Right lobe of liver (tissue), 4 donors: Measurements from ENCODE around the gene TMEM272.

Experiments used
- CTCF ChIP-seq, 4 donors: fragments of 200-600 bp in 3 of 4; fragments of 450-650 bp in 1 of 4; IDR thresholded peaks; one replicate each; pipeline versions ENCODE4 v1.5.1 to v1.8.0; 2016 to 2022; ENCODE audit warnings: antibody characterized with exemption in 4 of 4, mild to moderate bottlenecking in 2 of 4
- POLR2A ChIP-seq: fragments of 450-650 bp; IDR thresholded peaks from one replicate; pipeline ENCODE4 v1.6.1; 2017; ENCODE audit warnings: antibody characterized with exemption, mild to moderate bottlenecking
- donor health status: DM: no; HTN: no; CAD: no.
- donor health status: DM: no; HTN: no; CAD: no.
- donor health status: DM: no; HTN: yes; CAD: no.

DNA sequence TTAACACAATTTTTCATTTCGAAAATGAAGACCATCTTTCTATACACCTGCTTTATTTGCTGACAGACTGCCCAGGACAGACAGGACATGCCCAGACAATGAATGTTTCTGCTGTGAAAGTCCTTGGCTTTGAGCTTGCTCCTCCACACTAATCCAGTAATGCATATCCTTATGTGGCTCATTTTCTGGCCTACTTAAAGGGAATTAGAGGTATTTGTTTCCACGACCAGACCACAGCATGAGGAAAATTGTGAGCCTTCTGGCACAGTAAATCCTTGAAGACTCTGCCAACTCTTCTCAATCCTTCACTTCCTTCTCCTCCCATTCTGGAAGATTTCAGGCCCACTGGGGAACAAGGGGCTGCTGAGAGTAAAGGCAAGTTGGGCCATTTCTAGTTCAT lies 42.5 kb upstream of the TMEM272 start:
- TF ChIP-seq POLR2A (no peak), CTCF (IDR thresholded peaks at IDR 0.05) (no peak)
